ENCODE data around the gene EXD3.
"Not testable (repeated sequence)": the region's sequence is repeated elsewhere in the genome, so short reads cannot be mapped to it uniquely, and the experiment has no call there.

The EXD3 gene

DNA sequence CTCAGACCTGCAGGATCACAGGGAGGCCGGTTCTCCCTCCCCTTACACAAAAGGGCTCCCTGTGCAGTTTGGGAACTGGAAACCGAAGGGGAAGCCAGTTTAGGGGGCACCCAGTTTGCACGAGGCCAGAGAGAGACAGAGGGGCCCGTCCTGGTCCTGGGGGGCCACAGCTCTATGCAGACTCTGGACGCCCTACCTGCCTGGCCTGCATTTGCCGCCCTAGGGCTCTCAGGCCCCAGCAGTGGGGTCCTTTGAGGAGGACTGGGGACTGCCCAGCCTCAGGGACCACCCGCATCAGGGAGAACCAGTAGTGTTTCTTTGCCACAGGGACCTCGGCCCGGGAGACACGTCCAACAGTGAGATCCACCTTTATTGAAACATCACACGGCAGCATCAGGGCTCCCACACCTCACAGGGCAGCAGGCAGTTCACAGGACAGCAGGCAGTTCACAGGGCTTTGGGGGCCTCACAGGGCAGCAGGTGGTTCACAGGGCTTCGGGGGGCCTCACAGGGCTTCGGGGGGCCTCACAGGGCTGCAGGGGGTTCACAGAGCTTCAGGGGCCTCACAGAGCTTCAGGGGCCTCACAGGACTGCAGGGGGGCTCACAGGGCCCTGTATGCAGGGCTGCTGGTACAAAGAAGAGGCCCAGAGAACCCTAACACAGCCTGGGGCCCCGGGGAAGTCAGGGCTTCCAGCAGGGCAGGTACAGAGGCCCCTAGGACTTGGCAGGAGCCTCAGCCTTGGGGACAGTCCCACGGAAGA lies 36.8 kb upstream of the EXD3 start:
- no peak for DNase-seq
- in situ Hi-C loops (cut with MboI; ENCODE audit: low pct_unique_long_range_greater_than_20kb, low sequenced_read_pairs), result no loop called here

- in situ Hi-C loops (cut with MboI; ENCODE audit: low pct_unique_long_range_greater_than_20kb, low sequenced_read_pairs), result no loop called here
- peak; percentile 89 for DNase-seq
Observed at GRCh38 chr9:137459152-137459600, 36.2 kb upstream of the EXD3 start, which contains the start of gene NSMF. NSMF (minus strand) TSS chr9:137459334; CDS start chr9:137459102, 232 bp downstream.

DNA sequence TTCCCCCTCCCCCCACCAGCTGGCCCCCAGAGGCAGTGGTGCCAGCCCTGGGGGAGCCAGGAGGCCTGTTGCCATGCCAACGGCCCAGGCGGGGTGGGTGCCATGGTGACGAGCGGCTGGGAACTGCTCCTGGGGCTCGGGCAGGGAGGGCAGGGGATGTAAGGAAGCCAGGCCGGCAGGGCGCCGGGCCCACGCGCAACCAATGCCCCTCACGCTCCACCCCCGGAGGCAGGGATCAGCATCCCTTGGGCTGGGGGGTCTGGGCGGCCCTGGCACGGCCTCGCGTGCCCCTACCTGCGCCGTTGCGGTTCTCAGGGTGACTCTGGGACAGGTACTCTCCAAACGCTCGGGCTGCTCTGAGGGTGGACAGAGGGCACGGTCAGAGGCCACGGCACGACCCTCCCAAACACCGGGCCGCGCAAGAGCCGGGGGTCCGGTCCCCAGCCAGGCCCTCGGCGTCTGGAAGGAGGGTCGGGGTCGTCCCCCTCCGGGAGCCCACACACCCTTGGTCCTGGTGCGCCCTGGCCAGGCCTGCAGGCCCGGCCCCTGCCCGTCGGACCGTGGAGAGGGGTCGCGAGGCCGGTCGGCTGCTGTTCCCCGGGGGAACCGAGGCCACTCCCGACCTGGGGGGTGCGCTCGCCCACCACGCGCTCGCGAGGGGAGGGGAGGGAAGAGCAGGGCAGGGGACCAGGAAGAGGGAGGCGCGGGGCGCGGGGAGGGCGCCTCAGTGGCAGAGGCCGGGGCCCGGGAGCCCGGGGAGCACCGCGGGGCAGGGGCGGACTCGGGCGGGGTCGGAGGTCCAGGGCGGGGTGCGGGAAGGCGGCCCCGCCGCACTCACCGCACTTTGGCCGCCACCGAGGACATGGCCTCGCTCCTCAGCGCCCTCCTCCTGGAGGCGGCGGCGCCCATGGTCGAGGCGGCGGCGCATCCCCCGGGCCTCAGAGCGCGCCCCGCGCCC lies 35.5 kb upstream of the EXD3 start:
- in situ Hi-C loops (cut with MboI; ENCODE audit: low pct_unique_long_range_greater_than_20kb, low sequenced_read_pairs), result no loop called here
- DNase-seq, result no peak

GRCh38 chr9:137457406-137458193 lies 34.6 kb upstream of the EXD3 start:
- in situ Hi-C loops (cut with MboI; ENCODE audit: low pct_unique_long_range_greater_than_20kb, low sequenced_read_pairs), result no loop called here
- DNase-seq, result no peak

DNA sequence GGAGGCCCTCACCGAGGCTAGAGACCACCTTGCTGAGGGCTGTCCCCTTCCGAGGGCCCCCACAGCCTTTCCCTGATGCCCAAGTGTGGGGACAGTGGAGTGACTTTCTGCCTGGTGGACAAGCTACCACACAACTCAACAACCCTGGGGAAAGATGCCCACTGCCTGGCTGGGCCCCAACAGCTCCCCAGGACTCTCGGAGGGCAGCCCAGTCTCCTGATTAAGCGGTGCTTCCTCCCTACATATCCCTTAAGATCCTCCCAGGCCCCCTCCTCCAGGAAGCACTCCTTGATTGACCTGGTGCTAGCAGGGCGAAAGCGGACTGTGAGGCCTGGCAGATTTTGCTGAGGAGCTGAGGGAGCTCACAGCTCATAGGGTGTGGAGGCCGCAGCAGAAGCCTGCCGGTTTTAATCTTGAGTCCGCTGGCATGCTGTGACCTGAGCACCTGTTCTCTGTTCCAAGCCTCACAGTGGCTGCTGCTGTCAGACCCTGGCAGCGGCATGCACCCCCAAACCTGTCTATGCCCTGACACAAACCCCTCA lies 34.0 kb upstream of the EXD3 start:
- in situ Hi-C loops (cut with MboI; ENCODE audit: low pct_unique_long_range_greater_than_20kb, low sequenced_read_pairs), result no loop called here
- DNase-seq, result no peak

DNA sequence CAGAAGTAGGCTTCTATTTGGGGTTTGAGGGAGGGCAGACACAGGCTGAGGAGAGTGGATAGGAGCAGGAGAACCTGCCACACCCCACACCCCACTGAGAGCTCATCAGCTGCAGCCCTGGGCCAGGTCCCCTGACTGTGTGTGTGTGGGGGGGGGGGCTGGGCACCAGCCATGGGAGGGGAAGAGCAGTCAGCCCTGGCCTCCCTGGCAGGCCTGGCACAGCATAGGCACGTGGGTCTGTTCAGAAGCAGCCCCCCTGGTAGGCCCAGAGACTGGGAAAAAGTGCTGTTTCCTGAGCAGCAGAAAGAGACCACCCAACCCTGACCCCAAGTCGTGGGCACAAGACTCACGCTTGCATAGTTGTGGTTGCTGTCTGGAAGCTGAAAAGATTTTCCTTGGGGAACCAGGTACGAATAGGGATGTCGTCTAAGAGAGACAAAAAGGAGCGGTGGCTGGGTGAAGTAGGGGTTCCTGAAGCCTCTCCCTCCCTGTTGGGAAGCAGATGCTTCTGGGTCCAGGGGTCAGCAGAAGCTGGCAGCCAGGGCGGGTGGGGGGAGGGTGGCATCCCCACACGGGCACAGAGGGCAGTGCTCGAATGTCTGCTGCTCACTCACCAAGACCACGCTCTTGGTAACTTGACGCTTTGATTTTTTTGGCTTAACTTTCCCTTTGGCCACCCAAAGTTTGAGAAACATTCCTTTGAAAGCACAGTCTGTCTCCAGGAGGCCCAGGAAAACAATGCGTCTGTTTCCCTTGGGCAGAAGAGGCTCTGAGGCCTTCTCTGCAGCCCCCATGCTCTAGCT lies 33.3 kb upstream of the EXD3 start:
- no peak for DNase-seq
- in situ Hi-C loops (cut with MboI; ENCODE audit: low pct_unique_long_range_greater_than_20kb, low sequenced_read_pairs), result no loop called here

DNA sequence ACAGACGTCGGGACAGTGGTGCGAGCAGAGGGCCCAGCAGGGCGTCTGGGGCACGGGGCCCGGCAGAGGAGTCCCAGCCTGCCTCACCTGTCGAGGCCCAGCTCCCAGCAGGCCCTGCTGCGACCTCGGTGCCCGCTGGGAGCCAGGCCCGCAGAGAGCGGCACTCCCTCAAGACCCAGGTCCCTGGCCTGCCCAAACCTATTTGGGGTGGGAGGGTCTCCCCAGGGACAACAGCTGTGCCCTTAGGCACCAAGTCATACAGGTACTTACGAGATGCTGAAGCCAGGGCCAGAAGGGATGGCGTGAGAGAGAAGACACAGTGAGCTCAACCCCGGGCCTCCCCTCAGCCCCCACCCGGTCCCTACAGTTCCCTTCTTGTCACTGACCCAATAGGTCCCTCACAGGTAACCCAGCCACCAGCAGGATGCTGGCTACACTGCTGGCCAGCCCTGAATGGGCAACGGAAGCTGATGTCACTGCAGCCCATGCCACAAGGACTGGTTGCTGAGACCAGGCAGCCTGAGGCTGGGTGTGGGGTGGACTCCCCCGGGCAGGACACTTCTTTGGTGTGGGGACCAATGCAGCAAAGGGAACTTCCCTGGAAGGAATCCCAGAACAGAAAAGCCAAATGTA lies 32.5 kb upstream of the EXD3 start:
- DNase-seq, result no peak
- in situ Hi-C loops (cut with MboI; ENCODE audit: low pct_unique_long_range_greater_than_20kb, low sequenced_read_pairs), result no loop called here

GRCh38 chr9:137454597-137455358 lies 31.8 kb upstream of the EXD3 start:
- in situ Hi-C loops (cut with MboI; ENCODE audit: low pct_unique_long_range_greater_than_20kb, low sequenced_read_pairs), result no loop called here
- no peak for DNase-seq

GRCh38 chr9:137454145-137454596 lies 31.2 kb upstream of the EXD3 start:
- in situ Hi-C loops (cut with MboI; ENCODE audit: low pct_unique_long_range_greater_than_20kb, low sequenced_read_pairs), result no loop called here
- no peak for DNase-seq

- in situ Hi-C loops (cut with MboI; ENCODE audit: low pct_unique_long_range_greater_than_20kb, low sequenced_read_pairs), result no loop called here
- no peak for DNase-seq
Observed at GRCh38 chr9:137453643-137454081, 30.7 kb upstream of the EXD3 start.

- in situ Hi-C loops (cut with MboI; ENCODE audit: low pct_unique_long_range_greater_than_20kb, low sequenced_read_pairs), result no loop called here
- DNase-seq, result no peak
Observed at GRCh38 chr9:137452761-137453642, 30.0 kb upstream of the EXD3 start.

- no peak for DNase-seq
- in situ Hi-C loops (cut with MboI; ENCODE audit: low pct_unique_long_range_greater_than_20kb, low sequenced_read_pairs), result no loop called here
Observed at GRCh38 chr9:137452006-137452760, 29.2 kb upstream of the EXD3 start.

GRCh38 chr9:137451264-137452005 lies 28.5 kb upstream of the EXD3 start:
- in situ Hi-C loops (cut with MboI; ENCODE audit: low pct_unique_long_range_greater_than_20kb, low sequenced_read_pairs); DNase-seq: not testable (repeated sequence)

DNA sequence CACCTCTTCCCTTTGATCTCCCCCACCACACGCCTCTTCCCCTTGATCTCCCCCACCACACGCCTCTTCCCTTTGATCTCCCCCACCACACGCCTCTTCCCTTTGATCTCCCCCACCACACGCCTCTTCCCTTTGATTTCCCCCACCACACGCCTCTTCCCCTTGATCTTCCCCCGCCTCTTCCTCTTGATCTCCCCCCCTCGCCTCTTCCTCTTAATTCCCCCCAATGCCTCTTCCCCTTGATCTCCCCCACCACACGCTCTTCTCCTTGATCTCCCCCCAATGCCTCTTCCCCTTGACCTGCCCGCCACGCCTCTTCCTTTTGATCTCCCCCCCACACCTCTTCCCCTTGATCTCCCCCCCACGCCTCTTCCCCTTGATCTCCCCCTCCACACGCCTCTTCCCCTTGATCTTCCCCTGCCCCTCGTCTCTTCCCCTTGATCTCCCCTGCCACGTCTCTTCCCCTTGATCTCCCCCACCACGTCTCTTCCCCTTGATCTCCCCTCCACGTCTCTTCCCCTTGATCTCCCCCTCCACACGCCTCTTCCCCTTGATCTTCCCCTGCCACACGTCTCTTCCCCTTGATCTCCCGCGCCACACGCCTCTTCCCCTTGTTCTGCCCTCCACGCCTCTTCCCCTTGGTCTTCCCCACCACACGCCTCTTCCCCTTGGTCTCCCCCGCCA lies 27.7 kb upstream of the EXD3 start:
- DNase-seq; in situ Hi-C loops (cut with MboI; ENCODE audit: low pct_unique_long_range_greater_than_20kb, low sequenced_read_pairs): not testable (repeated sequence)
